ENCODE data around the gene SCAMP4. TPM values are rescaled to one million over a fixed set of nuclear protein-coding genes. Genes with fewer than 3 reads are reported as not detected.
A peak's percentile ranks its signal among the peaks of the same experiment; 100 is the strongest.

The SCAMP4 gene
- total RNA-seq (2014; rRNA removed; shearing (Covaris generic)) (13.4 and 21.3 TPM in 2 replicates), total RNA-seq (2022) (46.4 and 49.9 TPM in 2 replicates), Bru-seq, nascent RNA (percentile 54 among the genes with signal in this experiment), BruChase-seq, experiment 1, labeled RNA remaining after a 6-hour chase (percentile 69 among the genes with signal in this experiment), BruChase-seq, experiment 2, labeled RNA remaining after a 2-hour chase (percentile 69 among the genes with signal in this experiment)
- long read RNA-seq, transcript SCAMP4-201 (7 exons, 2,684 nt), result major isoform, 37 of 56 reads
- long read RNA-seq, partial matches to known transcripts, result 6 of 56 reads
- long read RNA-seq, other reads (novel, unspliced or antisense), result 9 of 56 reads

DNA sequence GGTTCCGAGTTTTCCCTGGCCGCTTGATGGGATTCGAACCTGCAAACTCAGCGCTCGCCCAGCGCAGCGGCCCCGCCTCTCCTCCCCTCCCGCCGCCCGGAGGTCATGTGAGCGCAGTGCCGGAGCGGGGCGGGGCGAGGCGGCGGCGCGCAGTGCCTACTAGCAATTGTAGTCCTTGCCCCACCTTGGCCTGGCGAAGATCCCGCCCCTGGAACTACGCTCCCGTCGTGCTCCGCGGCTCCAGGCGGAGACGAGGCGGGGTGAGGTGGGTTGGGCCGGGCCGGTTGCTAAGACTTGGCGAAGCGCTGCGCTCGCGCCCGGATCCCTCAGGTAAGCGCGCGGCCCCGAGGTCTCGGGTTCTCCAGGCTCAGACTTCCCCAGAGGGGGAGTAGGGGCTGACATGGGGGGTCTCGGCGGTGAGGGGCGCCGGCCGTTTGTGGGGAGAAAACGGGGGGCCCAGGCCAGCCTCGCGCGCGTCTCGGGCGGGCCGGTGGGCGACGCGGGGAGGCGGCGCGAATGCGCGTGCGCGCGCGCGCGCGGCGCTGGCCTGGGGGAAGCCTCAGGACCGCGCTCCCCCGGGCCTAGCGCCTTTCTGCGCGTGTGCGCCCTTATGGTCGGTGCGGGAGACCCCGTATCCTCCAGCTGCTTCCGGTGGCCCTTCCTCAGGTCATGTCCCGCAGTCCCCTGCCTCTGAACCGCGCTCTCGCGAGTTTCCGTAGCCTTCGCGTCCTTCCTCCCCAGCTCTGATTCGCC, at the start of gene SCAMP4, which contains the start of gene ADAT3:
TSS of gene SCAMP4 (plus strand) at position 290 of the 753 bp plus-strand sequence. CDS start 9,621 bp downstream, outside the sequence.
TSS of gene ADAT3 (plus strand) at position 290 of the 753 bp plus-strand sequence. CDS start 6,649 bp downstream, outside the sequence.
- POLR2A ChIA-PET, result interaction anchor here (0.9 to 1.2 kb wide), 2 partner anchors 29 to 41 kb away, joined by 3 read pairs; no protein-coding TSS in a partner anchor
- Histone ChIP-seq H4K20me1 (ENCODE audit: insufficient read depth, low read length) (peaks cover 5% of the 10 kb centered on the region), H2AFZ (ENCODE audit: low read length) (peak within 1 kb of the TSS; percentile 61; the same call in 1 of the 2 replicates), H3K9me2 (ENCODE audit: insufficient read depth, low read length) (no peaks in the 10 kb centered on the region), H3K27ac (ENCODE audit: low read depth, low read length, poor library complexity, severe bottlenecking) (peak within 1 kb of the TSS; percentile 97), H3K36me3 (ENCODE audit: insufficient read depth, low read length) (peaks cover 8% of the 10 kb centered on the region; the same call in 1 of the 2 replicates), H3K4me3 (ENCODE audit: low read depth, low read length, poor library complexity, severe bottlenecking) (peak within 1 kb of the TSS; percentile 71), H3K4me2 (ENCODE audit: low read length) (peak within 1 kb of the TSS; percentile 100), H3K79me2 (ENCODE audit: insufficient read depth, low read depth, low read length) (peaks cover 37% of the 10 kb centered on the region), H3K9me3 (ENCODE audit: low read length) (no peaks in the 10 kb centered on the region), H3K4me1 (ENCODE audit: insufficient read depth, low read length, poor library complexity, severe bottlenecking) (peaks cover 32% of the 10 kb centered on the region)
- DNase-seq (ENCODE audit: low spot score), result peak; percentile 99
- no peak for TF ChIP-seq EZH2phosphoT487 (IDR thresholded peaks at IDR 0.05; ENCODE audit: borderline replicate concordance, low read depth, low read length)
- TF ChIP-seq, protein P1, sequence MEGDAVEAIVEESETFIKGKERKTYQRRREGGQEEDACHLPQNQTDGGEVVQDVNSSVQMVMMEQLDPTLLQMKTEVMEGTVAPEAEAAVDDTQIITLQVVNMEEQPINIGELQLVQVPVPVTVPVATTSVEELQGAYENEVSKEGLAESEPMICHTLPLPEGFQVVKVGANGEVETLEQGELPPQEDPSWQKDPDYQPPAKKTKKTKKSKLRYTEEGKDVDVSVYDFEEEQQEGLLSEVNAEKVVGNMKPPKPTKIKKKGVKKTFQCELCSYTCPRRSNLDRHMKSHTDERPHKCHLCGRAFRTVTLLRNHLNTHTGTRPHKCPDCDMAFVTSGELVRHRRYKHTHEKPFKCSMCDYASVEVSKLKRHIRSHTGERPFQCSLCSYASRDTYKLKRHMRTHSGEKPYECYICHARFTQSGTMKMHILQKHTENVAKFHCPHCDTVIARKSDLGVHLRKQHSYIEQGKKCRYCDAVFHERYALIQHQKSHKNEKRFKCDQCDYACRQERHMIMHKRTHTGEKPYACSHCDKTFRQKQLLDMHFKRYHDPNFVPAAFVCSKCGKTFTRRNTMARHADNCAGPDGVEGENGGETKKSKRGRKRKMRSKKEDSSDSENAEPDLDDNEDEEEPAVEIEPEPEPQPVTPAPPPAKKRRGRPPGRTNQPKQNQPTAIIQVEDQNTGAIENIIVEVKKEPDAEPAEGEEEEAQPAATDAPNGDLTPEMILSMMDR (conservative IDR thresholded peaks at IDR 0.05; ENCODE audit: low read length), result no peak
- CTCF ChIA-PET (ENCODE audit: unreplicated experiment), result no interaction called here
- BruUV-seq (replicated peaks), result TSS peak; percentile 70
- intact Hi-C loops (cut with micrococcal nuclease; ENCODE audit: unreplicated experiment), result loop anchor here (1.0 to 10.0 kb wide), 4 partner anchors 8 to 180 kb away; no protein-coding TSS in a partner anchor

- CTCF ChIA-PET (ENCODE audit: unreplicated experiment), result no interaction called here
- H2AFZ ChIP-seq (ENCODE audit: low read length), result no peak overlapping the region
- H4K20me1 ChIP-seq (ENCODE audit: insufficient read depth, low read length), result peaks cover 15% of the 10 kb centered on the region
- peak overlapping the region; percentile 98 for H3K4me2 ChIP-seq (ENCODE audit: low read length)
- peaks cover 21% of the 10 kb centered on the region for H3K36me3 ChIP-seq (ENCODE audit: insufficient read depth, low read length)
- TF ChIP-seq EZH2phosphoT487 (IDR thresholded peaks at IDR 0.05; ENCODE audit: borderline replicate concordance, low read depth, low read length), result no peak
- TF ChIP-seq, protein P1 (conservative IDR thresholded peaks at IDR 0.05; ENCODE audit: low read length), result no peak
- peak; percentile 37 for DNase-seq (ENCODE audit: low spot score)
- peak overlapping the region; percentile 86 for H3K27ac ChIP-seq (ENCODE audit: low read depth, low read length, poor library complexity, severe bottlenecking)
- H3K4me1 ChIP-seq (ENCODE audit: insufficient read depth, low read length, poor library complexity, severe bottlenecking), result peaks cover 79% of the 10 kb centered on the region
- peak overlapping the region; percentile 68 for H3K4me3 ChIP-seq (ENCODE audit: low read depth, low read length, poor library complexity, severe bottlenecking)
- intact Hi-C loops (cut with micrococcal nuclease; ENCODE audit: unreplicated experiment), result no loop called here
- H3K79me2 ChIP-seq (ENCODE audit: insufficient read depth, low read depth, low read length), result peaks cover 77% of the 10 kb centered on the region
- BruUV-seq (replicated peaks), result no TSS peak
- no peaks in the 10 kb centered on the region for H3K9me3 ChIP-seq (ENCODE audit: low read length)
- H3K9me2 ChIP-seq (ENCODE audit: insufficient read depth, low read length), result no peaks in the 10 kb centered on the region
- POLR2A ChIA-PET, result interaction anchor here (1.8 kb wide), 1 partner anchor 20 kb away, joined by 6 read pairs; no protein-coding TSS in a partner anchor
Measured at GRCh38 chr19:1855828-1856255, 49.4 kb upstream of the SCAMP4 start.

Data from OCI-LY7 (cell line).